Measurements from ENCODE around the gene ZPBP. TPM values are rescaled to one million over a fixed set of nuclear protein-coding genes. Genes with fewer than 3 reads are reported as not detected.

The ZPBP gene
- total RNA-seq, 6 experiments from 2014 or later: not detected

GRCh38 chr7:50069613-50070012 lies 23.4 kb downstream of the ZPBP start:
- TF ChIP-seq CTCF (IDR thresholded peaks at IDR 0.05): no peak
- Mint-ChIP-seq H3K27ac (no peak overlapping the region), H3K4me1 (ENCODE audit: low read depth) (no peaks in the 10 kb centered on the region; the same call in 1 of the 2 replicates), H3K27me3 (ENCODE audit: insufficient read depth) (no peaks in the 10 kb centered on the region; the same call in 1 of the 2 replicates), H3K9me3 (peaks cover 26% of the 10 kb centered on the region; the same call in 1 of the 2 replicates), H3K36me3 (ENCODE audit: low read depth) (no peaks in the 10 kb centered on the region), H3K4me3 (peak overlapping the region; percentile 88)
- no peak for DNase-seq

GRCh38 chr7:50068850-50069551 lies 24.0 kb downstream of the ZPBP start:
- Mint-ChIP-seq H3K36me3 (ENCODE audit: low read depth) (no peaks in the 10 kb centered on the region), H3K4me1 (ENCODE audit: low read depth) (no peaks in the 10 kb centered on the region; the same call in 1 of the 2 replicates), H3K27me3 (ENCODE audit: insufficient read depth) (no peaks in the 10 kb centered on the region; the same call in 1 of the 2 replicates), H3K4me3 (peak overlapping the region; percentile 88), H3K27ac (peak overlapping the region; percentile 42; the same call in 1 of the 2 replicates), H3K9me3 (peaks cover 29% of the 10 kb centered on the region)
- TF ChIP-seq CTCF (IDR thresholded peaks at IDR 0.05): no peak
- peak; percentile 22 for DNase-seq

- H3K27me3 Mint-ChIP-seq (ENCODE audit: insufficient read depth): no peaks in the 10 kb centered on the region; the same call in 1 of the 2 replicates
- no peak overlapping the region for H3K4me3 Mint-ChIP-seq
- no peak for DNase-seq
- peaks cover 37% of the 10 kb centered on the region for H3K9me3 Mint-ChIP-seq
- H3K4me1 Mint-ChIP-seq (ENCODE audit: low read depth): no peaks in the 10 kb centered on the region; the same call in 1 of the 2 replicates
- H3K36me3 Mint-ChIP-seq (ENCODE audit: low read depth): no peaks in the 10 kb centered on the region
- H3K27ac Mint-ChIP-seq: no peak overlapping the region
- TF ChIP-seq CTCF (IDR thresholded peaks at IDR 0.05): peak; percentile 39
Observed at GRCh38 chr7:50068026-50068425, 25.0 kb downstream of the ZPBP start.

- no peak for DNase-seq
- Mint-ChIP-seq H3K9me3 (peaks cover 34% of the 10 kb centered on the region), H3K4me3 (no peak overlapping the region), H3K27ac (no peak overlapping the region), H3K36me3 (ENCODE audit: low read depth) (no peaks in the 10 kb centered on the region), H3K4me1 (ENCODE audit: low read depth) (no peaks in the 10 kb centered on the region), H3K27me3 (ENCODE audit: insufficient read depth) (no peaks in the 10 kb centered on the region; the same call in 1 of the 2 replicates)
- TF ChIP-seq CTCF (IDR thresholded peaks at IDR 0.05): no peak
Observed at GRCh38 chr7:50062951-50063350, 30.1 kb downstream of the ZPBP start.

GRCh38 chr7:50056131-50056530 lies 36.9 kb downstream of the ZPBP start:
- Mint-ChIP-seq H3K27me3 (ENCODE audit: insufficient read depth) (no peaks in the 10 kb centered on the region; the same call in 1 of the 2 replicates), H3K4me1 (ENCODE audit: low read depth) (no peaks in the 10 kb centered on the region), H3K9me3 (peaks cover 29% of the 10 kb centered on the region)

More at GRCh38 chr7:50056131-50056530, 36.9 kb downstream of the ZPBP start:
- Mint-ChIP-seq H3K4me3 (no peak overlapping the region), H3K27ac (no peak overlapping the region), H3K36me3 (ENCODE audit: low read depth) (no peaks in the 10 kb centered on the region)
- no peak for DNase-seq
- no peak for TF ChIP-seq CTCF (IDR thresholded peaks at IDR 0.05)
